GM19452 (cell line): ENCODE data around the gene TRIM9.
A peak's percentile ranks its signal among the peaks of the same experiment; 100 is the strongest.

Experiments
- ATAC-seq: cut with Tn5 transposase; IDR thresholded peaks from one replicate; pipeline ENCODE4 v1.9.1; 2021; ENCODE audit not compliant: unreplicated experiment

Gene TRIM9

GRCh38 chr14:51094901-51095853, at the start of gene TRIM9:
TSS of gene TRIM9 (minus strand) at chr14:51095105. CDS start at chr14:51094939, 166 bp downstream.
- ATAC-seq, result peak; percentile 98

GRCh38 chr14:51140856-51141255, 46.0 kb upstream of the TRIM9 start:
- no peak for ATAC-seq

GRCh38 chr14:51140338-51140737, 45.4 kb upstream of the TRIM9 start:
- no peak for ATAC-seq

- no peak for ATAC-seq
Measured at GRCh38 chr14:51139121-51139681, 44.3 kb upstream of the TRIM9 start.

GRCh38 chr14:51138404-51139103, 43.6 kb upstream of the TRIM9 start:
- ATAC-seq, result no peak

GRCh38 chr14:51131516-51131915, 36.6 kb upstream of the TRIM9 start:
- no peak for ATAC-seq

- no peak for ATAC-seq
Measured at GRCh38 chr14:51129130-51129529, 34.2 kb upstream of the TRIM9 start.

GRCh38 chr14:51124029-51124428, 29.1 kb upstream of the TRIM9 start:
- no peak for ATAC-seq

- no peak for ATAC-seq
Measured at GRCh38 chr14:51121096-51121495, 26.2 kb upstream of the TRIM9 start.

GRCh38 chr14:51119411-51120051, 24.6 kb upstream of the TRIM9 start:
- no peak for ATAC-seq

GRCh38 chr14:51118993-51119392, 24.1 kb upstream of the TRIM9 start:
- ATAC-seq, result no peak

GRCh38 chr14:51117593-51117992, 22.7 kb upstream of the TRIM9 start:
- no peak for ATAC-seq

- ATAC-seq, result no peak
Measured at GRCh38 chr14:51116682-51117081, 21.8 kb upstream of the TRIM9 start.

GRCh38 chr14:51109651-51110050, 14.7 kb upstream of the TRIM9 start:
- no peak for ATAC-seq

GRCh38 chr14:51107801-51108200, 12.9 kb upstream of the TRIM9 start:
- ATAC-seq, result no peak

GRCh38 chr14:51104467-51104866, 9.6 kb upstream of the TRIM9 start:
- ATAC-seq, result no peak

GRCh38 chr14:51097287-51097686, 2.4 kb upstream of the TRIM9 start:
- ATAC-seq, result no peak

- no peak for ATAC-seq
Measured at GRCh38 chr14:51096870-51097269, 2.0 kb upstream of the TRIM9 start.

GRCh38 chr14:51095854-51096823, 1.2 kb upstream of the TRIM9 start:
- ATAC-seq, result no peak

GRCh38 chr14:51094282-51094821, 553 bp downstream of the TRIM9 start:
- ATAC-seq, result no peak
